ENCODE results near the gene AUTS2.

AUTS2 gene

DNA sequence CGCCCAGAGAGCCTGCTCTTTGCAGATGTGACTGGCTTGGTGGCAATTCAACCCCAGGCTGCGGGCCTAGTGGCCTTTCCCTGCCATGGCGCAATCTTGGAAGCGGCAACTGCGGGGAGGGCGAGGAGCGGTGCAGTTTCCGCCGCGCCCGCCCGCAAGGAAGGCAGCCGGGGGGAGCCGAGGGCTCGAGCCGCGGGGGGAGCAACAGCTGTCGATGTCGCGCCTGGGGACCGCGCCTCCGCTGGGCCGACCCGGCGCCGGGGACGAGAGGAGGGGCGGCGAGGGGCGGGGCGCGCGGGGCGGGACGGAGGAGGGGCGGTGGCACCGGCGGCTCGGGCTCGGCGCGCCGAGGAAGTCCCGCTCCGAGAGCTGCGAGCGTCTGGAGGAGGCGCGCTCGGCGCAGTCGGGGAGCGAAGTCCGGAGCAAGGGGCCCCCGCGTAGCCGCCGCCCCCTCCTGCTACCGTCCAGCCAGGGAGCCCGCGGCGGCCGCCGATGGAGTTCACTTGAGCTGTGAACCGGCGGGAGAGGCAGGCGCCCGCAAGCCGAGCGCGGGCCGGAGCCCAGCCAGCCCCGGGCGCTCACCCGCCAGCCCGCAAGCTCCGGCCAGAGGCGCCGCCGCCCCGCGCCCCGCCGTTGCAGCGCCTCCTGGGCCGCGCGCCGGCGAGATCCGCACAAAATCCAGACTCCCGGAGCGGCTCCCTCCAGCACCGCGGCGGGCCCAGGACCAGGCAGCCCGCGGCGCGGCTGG lies 1095.6 kb downstream of the AUTS2 start (continued):
- peak; percentile 32; the same call in 1 of the 2 replicates for TF ChIP-seq ZBTB44 (tag by site-specific recombination; IDR thresholded peaks at IDR 0.05)

GRCh38 chr7:70694434-70694970 lies 1096.2 kb downstream of the AUTS2 start:
- Histone ChIP-seq H3K4me1 (ENCODE audit: control insufficient read depth, insufficient read depth, low read length) (peaks cover 10% of the 10 kb centered on the region), H3K4me3 (ENCODE audit: low read depth, low read length) (peak overlapping the region; percentile 92), H3K27ac (ENCODE audit: extremely low read depth, low read depth, low read length) (peak overlapping the region; percentile 97), H3K9me3 (ENCODE audit: control insufficient read depth, insufficient read depth, low read depth, low read length) (no peaks in the 10 kb centered on the region), H3K36me3 (ENCODE audit: control insufficient read depth in 2 of 2, insufficient read depth in 1 of 2, low read length in 2 of 2) (peaks cover 0 to 10% of the 10 kb centered on the region in 2 experiments; a peak in 1 of 3 replicates)
- CTCF ChIA-PET = interaction anchor here (0.6 kb wide), 1 partner anchor 1051 kb away, joined by 3 read pairs; no protein-coding TSS in a partner anchor
- TF ChIP-seq ZNF335 (tag by site-specific recombination; conservative IDR thresholded peaks at IDR 0.05) (no peak), ZNF843 (tag by site-specific recombination; IDR thresholded peaks at IDR 0.05) (no peak), ZNF394 (tag by site-specific recombination; IDR thresholded peaks at IDR 0.05; ENCODE audit: borderline replicate concordance) (no peak), ZNF513 (tag by site-specific recombination; IDR thresholded peaks at IDR 0.05) (peak; percentile 55; the same call in 1 of the 2 replicates), ZNF341 (tag by site-specific recombination; IDR thresholded peaks at IDR 0.05; ENCODE audit: low read depth) (0 out of 2 replicates have a peak, but pooled peaks have one; percentile 19)
- POLR2A ChIA-PET = interaction anchor here (1.0 to 3.3 kb wide), 4 partner anchors 20 to 99 kb away, joined by 3 to 13 read pairs (median 3); no protein-coding TSS in a partner anchor

- CTCF ChIA-PET = interaction anchor here (0.6 to 0.8 kb wide), 3 partner anchors 121 to 1052 kb away, joined by 3 to 5 read pairs (median 4); no protein-coding TSS in a partner anchor
- Histone ChIP-seq H3K4me1 (ENCODE audit: control insufficient read depth, insufficient read depth, low read length) (peaks cover 16% of the 10 kb centered on the region), H3K9me3 (ENCODE audit: control insufficient read depth, insufficient read depth, low read depth, low read length) (no peaks in the 10 kb centered on the region), H3K4me3 (ENCODE audit: low read depth, low read length) (peak overlapping the region; percentile 92), H3K27ac (ENCODE audit: extremely low read depth, low read depth, low read length) (peak overlapping the region; percentile 97), H3K36me3 (ENCODE audit: control insufficient read depth in 2 of 2, insufficient read depth in 1 of 2, low read length in 2 of 2) (peaks cover 4 to 15% of the 10 kb centered on the region in 2 experiments; a peak in 1 of 3 replicates)
- POLR2A ChIA-PET = interaction anchor here (3.3 kb wide), 1 partner anchor 100 kb away, joined by 13 read pairs; no protein-coding TSS in a partner anchor
- no peak for TF ChIP-seq ATF2 (tag by site-specific recombination; IDR thresholded peaks at IDR 0.05; ENCODE audit: low read depth)
- TF ChIP-seq, protein P1, sequence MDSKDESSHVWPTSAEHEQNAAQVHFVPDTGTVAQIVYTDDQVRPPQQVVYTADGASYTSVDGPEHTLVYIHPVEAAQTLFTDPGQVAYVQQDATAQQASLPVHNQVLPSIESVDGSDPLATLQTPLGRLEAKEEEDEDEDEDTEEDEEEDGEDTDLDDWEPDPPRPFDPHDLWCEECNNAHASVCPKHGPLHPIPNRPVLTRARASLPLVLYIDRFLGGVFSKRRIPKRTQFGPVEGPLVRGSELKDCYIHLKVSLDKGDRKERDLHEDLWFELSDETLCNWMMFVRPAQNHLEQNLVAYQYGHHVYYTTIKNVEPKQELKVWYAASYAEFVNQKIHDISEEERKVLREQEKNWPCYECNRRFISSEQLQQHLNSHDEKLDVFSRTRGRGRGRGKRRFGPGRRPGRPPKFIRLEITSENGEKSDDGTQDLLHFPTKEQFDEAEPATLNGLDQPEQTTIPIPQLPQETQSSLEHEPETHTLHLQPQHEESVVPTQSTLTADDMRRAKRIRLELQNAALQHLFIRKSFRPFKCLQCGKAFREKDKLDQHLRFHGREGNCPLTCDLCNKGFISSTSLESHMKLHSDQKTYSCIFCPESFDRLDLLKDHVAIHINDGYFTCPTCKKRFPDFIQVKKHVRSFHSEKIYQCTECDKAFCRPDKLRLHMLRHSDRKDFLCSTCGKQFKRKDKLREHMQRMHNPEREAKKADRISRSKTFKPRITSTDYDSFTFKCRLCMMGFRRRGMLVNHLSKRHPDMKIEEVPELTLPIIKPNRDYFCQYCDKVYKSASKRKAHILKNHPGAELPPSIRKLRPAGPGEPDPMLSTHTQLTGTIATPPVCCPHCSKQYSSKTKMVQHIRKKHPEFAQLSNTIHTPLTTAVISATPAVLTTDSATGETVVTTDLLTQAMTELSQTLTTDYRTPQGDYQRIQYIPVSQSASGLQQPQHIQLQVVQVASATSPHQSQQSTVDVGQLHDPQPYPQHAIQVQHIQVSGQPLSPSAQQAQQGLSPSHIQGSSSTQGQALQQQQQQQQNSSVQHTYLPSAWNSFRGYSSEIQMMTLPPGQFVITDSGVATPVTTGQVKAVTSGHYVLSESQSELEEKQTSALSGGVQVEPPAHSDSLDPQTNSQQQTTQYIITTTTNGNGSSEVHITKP (tag by site-specific recombination; IDR thresholded peaks at IDR 0.05) = no peak
- no peak for TF ChIP-seq ZNF138 (tag by site-specific recombination; IDR thresholded peaks at IDR 0.05; ENCODE audit: borderline replicate concordance)
- peak; percentile 52 for TF ChIP-seq ZBTB8A (tag by site-specific recombination; IDR thresholded peaks at IDR 0.05)
- TF ChIP-seq ZBTB26 (tag by site-specific recombination; optimal IDR thresholded peaks at IDR 0.05) = peak; percentile 74
- TF ChIP-seq, protein P2, sequence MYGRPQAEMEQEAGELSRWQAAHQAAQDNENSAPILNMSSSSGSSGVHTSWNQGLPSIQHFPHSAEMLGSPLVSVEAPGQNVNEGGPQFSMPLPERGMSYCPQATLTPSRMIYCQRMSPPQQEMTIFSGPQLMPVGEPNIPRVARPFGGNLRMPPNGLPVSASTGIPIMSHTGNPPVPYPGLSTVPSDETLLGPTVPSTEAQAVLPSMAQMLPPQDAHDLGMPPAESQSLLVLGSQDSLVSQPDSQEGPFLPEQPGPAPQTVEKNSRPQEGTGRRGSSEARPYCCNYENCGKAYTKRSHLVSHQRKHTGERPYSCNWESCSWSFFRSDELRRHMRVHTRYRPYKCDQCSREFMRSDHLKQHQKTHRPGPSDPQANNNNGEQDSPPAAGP (tag by site-specific recombination; IDR thresholded peaks at IDR 0.05) = peak; percentile 34; the same call in 1 of the 2 replicates
- no peak for TF ChIP-seq ZNF701 (tag by site-specific recombination; IDR thresholded peaks at IDR 0.05)
- TF ChIP-seq PRDM1 (tag by site-specific recombination; IDR thresholded peaks at IDR 0.05) = peak; percentile 75; the same call in 1 of the 2 replicates
- no peak for TF ChIP-seq SP2 (tag by site-specific recombination; IDR thresholded peaks at IDR 0.05)
These were observed 1096.9 kb downstream of the AUTS2 start for GRCh38 chr7:70694971-70695794.
